ENCODE data around the gene ICE1.

The ICE1 gene

GRCh38 chr5:5374009-5374715, 48.3 kb upstream of the ICE1 start:
- no peaks in the 10 kb centered on the region for H3K9me3 ChIP-seq (ENCODE audit: control insufficient read depth, low read length)
- no peak overlapping the region for H2BK120ac ChIP-seq (ENCODE audit: low read depth, low read length)

GRCh38 chr5:5377780-5378179, 44.7 kb upstream of the ICE1 start:
- H3K9ac ChIP-seq (ENCODE audit: low read length): no peak overlapping the region
- no peak overlapping the region for H3K4me3 ChIP-seq (ENCODE audit: insufficient read depth in 1 of 2, low read depth in 1 of 2, low read length in 2 of 2)
- H2AFZ ChIP-seq (ENCODE audit: low read depth, low read length): no peak overlapping the region
- H3K4ac ChIP-seq (ENCODE audit: low read depth in 1 of 2, low read length in 2 of 2): no peak overlapping the region
- no peak overlapping the region for H4K8ac ChIP-seq (ENCODE audit: low read length)
- H2BK12ac ChIP-seq (ENCODE audit: low read length in 2 of 2): no peak overlapping the region
- no peak overlapping the region for H3K14ac ChIP-seq (ENCODE audit: low read length in 2 of 2)
- H2AK5ac ChIP-seq (ENCODE audit: low read length, severe bottlenecking): no peak overlapping the region
- no peaks in the 10 kb centered on the region for H3K79me1 ChIP-seq (replicated peaks; ENCODE audit: low read length, poor library complexity, severe bottlenecking)
- peaks cover 4% of the 10 kb centered on the region for H3K4me1 ChIP-seq (ENCODE audit: control insufficient read depth, insufficient read depth, low read depth, low read length)
- no peaks in the 10 kb centered on the region for H3K27me3 ChIP-seq (ENCODE audit: control insufficient read depth in 1 of 2, insufficient read depth in 1 of 2, low read length in 2 of 2)
- no peak overlapping the region for H3K23ac ChIP-seq (ENCODE audit: low read length in 2 of 2)
- no peak overlapping the region for H3K27ac ChIP-seq (ENCODE audit: low read length, poor library complexity, severe bottlenecking)
- 93% methylated on average over 4 of the region's 6 CpGs for WGBS
- no peak overlapping the region for H2BK15ac ChIP-seq (ENCODE audit: low read depth, poor library complexity, severe bottlenecking)
- H3K18ac ChIP-seq (ENCODE audit: low read depth in 1 of 2, low read length in 2 of 2): no peak overlapping the region
- H3K36me3 ChIP-seq (ENCODE audit: control insufficient read depth in 1 of 2, insufficient read depth in 2 of 2, low read depth in 1 of 2, low read length in 2 of 2): no peaks in the 10 kb centered on the region
- no peak overlapping the region for H2BK5ac ChIP-seq (ENCODE audit: low read depth, low read length, poor library complexity, severe bottlenecking)
- no peak overlapping the region for H2BK120ac ChIP-seq (ENCODE audit: low read depth, low read length)
- DNase-seq: no peak
- no peaks in the 10 kb centered on the region for H3K9me3 ChIP-seq (ENCODE audit: control insufficient read depth, low read length)
- H4K91ac ChIP-seq (ENCODE audit: low read length): no peak overlapping the region
- H3K4me2 ChIP-seq (ENCODE audit: low read length, poor library complexity, severe bottlenecking): no peak overlapping the region

More at GRCh38 chr5:5374009-5374715, 48.3 kb upstream of the ICE1 start:
- Histone ChIP-seq H3K4me2 (ENCODE audit: low read length, poor library complexity, severe bottlenecking) (no peak overlapping the region), H3K14ac (ENCODE audit: low read length in 2 of 2) (no peak overlapping the region), H4K8ac (ENCODE audit: low read length) (peak overlapping the region; percentile 73), H2BK5ac (ENCODE audit: low read depth, low read length, poor library complexity, severe bottlenecking) (no peak overlapping the region), H3K79me1 (replicated peaks; ENCODE audit: low read length, poor library complexity, severe bottlenecking) (no peaks in the 10 kb centered on the region), H3K4ac (ENCODE audit: low read depth in 1 of 2, low read length in 2 of 2) (no peak overlapping the region), H2AK5ac (ENCODE audit: low read length, severe bottlenecking) (no peak overlapping the region), H3K18ac (ENCODE audit: low read depth in 1 of 2, low read length in 2 of 2) (no peak overlapping the region), H3K4me1 (ENCODE audit: control insufficient read depth, insufficient read depth, low read depth, low read length) (peaks cover 4% of the 10 kb centered on the region), H3K4me3 (ENCODE audit: insufficient read depth in 1 of 2, low read depth in 1 of 2, low read length in 2 of 2) (peak overlapping the region in 1 of 2 experiments; percentile 40), H3K36me3 (ENCODE audit: control insufficient read depth in 1 of 2, insufficient read depth in 2 of 2, low read depth in 1 of 2, low read length in 2 of 2) (no peaks in the 10 kb centered on the region), H3K27ac (ENCODE audit: low read length, poor library complexity, severe bottlenecking) (no peak overlapping the region), H2BK15ac (ENCODE audit: low read depth, poor library complexity, severe bottlenecking) (no peak overlapping the region), H3K9ac (ENCODE audit: low read length) (peak overlapping the region; percentile 3), H2BK12ac (ENCODE audit: low read length in 2 of 2) (peak overlapping the region in 1 of 2 experiments; percentile 18), H4K91ac (ENCODE audit: low read length) (no peak overlapping the region), H2AFZ (ENCODE audit: low read depth, low read length) (no peak overlapping the region), H3K23ac (ENCODE audit: low read length in 2 of 2) (no peak overlapping the region), H3K27me3 (ENCODE audit: control insufficient read depth in 1 of 2, insufficient read depth in 1 of 2, low read length in 2 of 2) (no peaks in the 10 kb centered on the region)
- peak; percentile 32 for DNase-seq
- 7% methylated on average over 6 of the region's 6 CpGs for WGBS

GRCh38 chr5:5378531-5378930, 43.9 kb upstream of the ICE1 start:
- no peak overlapping the region for H3K4me2 ChIP-seq (ENCODE audit: low read length, poor library complexity, severe bottlenecking)
- WGBS: 50% methylated on average over 1 of the region's 3 CpGs
- H3K9ac ChIP-seq (ENCODE audit: low read length): no peak overlapping the region

GRCh38 chr5:5380298-5380697, 42.2 kb upstream of the ICE1 start:
- H3K4ac ChIP-seq (ENCODE audit: low read depth in 1 of 2, low read length in 2 of 2): no peak overlapping the region

More at GRCh38 chr5:5378531-5378930, 43.9 kb upstream of the ICE1 start:
- H2BK5ac ChIP-seq (ENCODE audit: low read depth, low read length, poor library complexity, severe bottlenecking): no peak overlapping the region
- H3K4me3 ChIP-seq (ENCODE audit: insufficient read depth in 1 of 2, low read depth in 1 of 2, low read length in 2 of 2): no peak overlapping the region
- H3K9me3 ChIP-seq (ENCODE audit: control insufficient read depth, low read length): no peaks in the 10 kb centered on the region
- H3K4ac ChIP-seq (ENCODE audit: low read depth in 1 of 2, low read length in 2 of 2): no peak overlapping the region
- no peak overlapping the region for H4K91ac ChIP-seq (ENCODE audit: low read length)
- no peak overlapping the region for H2BK15ac ChIP-seq (ENCODE audit: low read depth, poor library complexity, severe bottlenecking)
- H3K79me1 ChIP-seq (replicated peaks; ENCODE audit: low read length, poor library complexity, severe bottlenecking): no peaks in the 10 kb centered on the region
- H3K4me1 ChIP-seq (ENCODE audit: control insufficient read depth, insufficient read depth, low read depth, low read length): peaks cover 4% of the 10 kb centered on the region
- H3K36me3 ChIP-seq (ENCODE audit: control insufficient read depth in 1 of 2, insufficient read depth in 2 of 2, low read depth in 1 of 2, low read length in 2 of 2): no peaks in the 10 kb centered on the region
- no peak overlapping the region for H3K14ac ChIP-seq (ENCODE audit: low read length in 2 of 2)
- H4K8ac ChIP-seq (ENCODE audit: low read length): no peak overlapping the region
- H3K27me3 ChIP-seq (ENCODE audit: control insufficient read depth in 1 of 2, insufficient read depth in 1 of 2, low read length in 2 of 2): no peaks in the 10 kb centered on the region
- no peak overlapping the region for H3K27ac ChIP-seq (ENCODE audit: low read length, poor library complexity, severe bottlenecking)
- no peak overlapping the region for H3K18ac ChIP-seq (ENCODE audit: low read depth in 1 of 2, low read length in 2 of 2)
- no peak overlapping the region for H3K23ac ChIP-seq (ENCODE audit: low read length in 2 of 2)
- no peak overlapping the region for H2AK5ac ChIP-seq (ENCODE audit: low read length, severe bottlenecking)
- H2BK120ac ChIP-seq (ENCODE audit: low read depth, low read length): no peak overlapping the region
- H2BK12ac ChIP-seq (ENCODE audit: low read length in 2 of 2): no peak overlapping the region
- H2AFZ ChIP-seq (ENCODE audit: low read depth, low read length): no peak overlapping the region
- no peak for DNase-seq

More at GRCh38 chr5:5380298-5380697, 42.2 kb upstream of the ICE1 start:
- H3K27ac ChIP-seq (ENCODE audit: low read length, poor library complexity, severe bottlenecking): no peak overlapping the region
- H2AFZ ChIP-seq (ENCODE audit: low read depth, low read length): no peak overlapping the region
- no peaks in the 10 kb centered on the region for H3K79me1 ChIP-seq (replicated peaks; ENCODE audit: low read length, poor library complexity, severe bottlenecking)
- H2BK120ac ChIP-seq (ENCODE audit: low read depth, low read length): no peak overlapping the region
- H3K27me3 ChIP-seq (ENCODE audit: control insufficient read depth in 1 of 2, insufficient read depth in 1 of 2, low read length in 2 of 2): peaks cover 0 to 12% of the 10 kb centered on the region in 2 experiments
- no peak overlapping the region for H3K4me2 ChIP-seq (ENCODE audit: low read length, poor library complexity, severe bottlenecking)
- H3K9ac ChIP-seq (ENCODE audit: low read length): no peak overlapping the region
- no peak overlapping the region for H4K91ac ChIP-seq (ENCODE audit: low read length)
- no peaks in the 10 kb centered on the region for H3K4me1 ChIP-seq (ENCODE audit: control insufficient read depth, insufficient read depth, low read depth, low read length)
- 80% methylated on average over 3 of the region's 6 CpGs for WGBS
- no peak overlapping the region for H3K4me3 ChIP-seq (ENCODE audit: insufficient read depth in 1 of 2, low read depth in 1 of 2, low read length in 2 of 2)
- no peak overlapping the region for H2BK15ac ChIP-seq (ENCODE audit: low read depth, poor library complexity, severe bottlenecking)
- H2AK5ac ChIP-seq (ENCODE audit: low read length, severe bottlenecking): no peak overlapping the region
- H2BK5ac ChIP-seq (ENCODE audit: low read depth, low read length, poor library complexity, severe bottlenecking): no peak overlapping the region
- no peak for DNase-seq
- no peak overlapping the region for H2BK12ac ChIP-seq (ENCODE audit: low read length in 2 of 2)
- no peak overlapping the region for H4K8ac ChIP-seq (ENCODE audit: low read length)
- no peak overlapping the region for H3K23ac ChIP-seq (ENCODE audit: low read length in 2 of 2)
- no peak overlapping the region for H3K18ac ChIP-seq (ENCODE audit: low read depth in 1 of 2, low read length in 2 of 2)
- H3K36me3 ChIP-seq (ENCODE audit: control insufficient read depth in 1 of 2, insufficient read depth in 2 of 2, low read depth in 1 of 2, low read length in 2 of 2): no peaks in the 10 kb centered on the region
- H3K9me3 ChIP-seq (ENCODE audit: control insufficient read depth, low read length): no peaks in the 10 kb centered on the region
- no peak overlapping the region for H3K14ac ChIP-seq (ENCODE audit: low read length in 2 of 2)
